GM19025 (cell line): ENCODE measurements around the gene TOMM40.
A peak's percentile ranks its signal among the peaks of the same experiment; 100 is the strongest.
"Not testable (repeated sequence)": the region's sequence is repeated elsewhere in the genome, so short reads cannot be mapped to it uniquely, and the experiment has no call there.

ENCODE experiments used
- ATAC-seq: cut with Tn5 transposase; IDR thresholded peaks from one replicate; pipeline ENCODE4 v1.9.1; 2021; ENCODE audit warnings: mild to moderate bottlenecking, low read depth, moderate library complexity; ENCODE audit not compliant: unreplicated experiment

The TOMM40 gene

GRCh38 chr19:44869733-44870470 is 21.2 kb upstream of the TOMM40 start:
- ATAC-seq = no peak

DNA sequence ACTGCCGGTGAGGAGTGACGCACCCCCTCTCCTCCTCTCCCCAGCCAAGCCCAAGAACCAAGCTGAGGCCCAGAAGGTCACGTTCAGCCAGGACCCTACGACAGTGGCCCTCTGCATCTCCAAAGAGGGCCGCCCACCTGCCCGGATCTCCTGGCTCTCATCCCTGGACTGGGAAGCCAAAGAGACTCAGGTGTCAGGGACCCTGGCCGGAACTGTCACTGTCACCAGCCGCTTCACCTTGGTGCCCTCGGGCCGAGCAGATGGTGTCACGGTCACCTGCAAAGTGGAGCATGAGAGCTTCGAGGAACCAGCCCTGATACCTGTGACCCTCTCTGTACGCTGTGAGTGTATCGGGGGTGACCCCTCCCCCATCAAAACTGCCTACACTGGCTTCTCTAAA is 19.2 kb upstream of the TOMM40 start:
- no peak for ATAC-seq

DNA sequence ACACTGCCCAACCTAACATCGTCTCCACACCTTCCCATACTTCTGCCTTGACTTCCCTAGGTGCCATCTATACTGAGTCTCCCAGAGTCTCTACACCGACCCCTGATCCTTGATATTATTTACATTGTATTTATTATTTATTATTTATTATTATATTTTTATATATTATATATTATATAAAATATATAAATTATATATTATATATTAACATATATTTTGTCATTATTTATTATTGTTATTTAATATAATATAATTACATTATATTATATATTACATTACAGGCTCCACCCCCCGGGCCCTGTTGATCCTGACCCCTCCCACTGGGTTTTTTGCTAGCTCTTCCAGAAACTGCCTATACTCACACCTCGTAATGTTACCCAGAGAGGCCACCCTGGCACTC is 18.4 kb upstream of the TOMM40 start:
- no peak for ATAC-seq

DNA sequence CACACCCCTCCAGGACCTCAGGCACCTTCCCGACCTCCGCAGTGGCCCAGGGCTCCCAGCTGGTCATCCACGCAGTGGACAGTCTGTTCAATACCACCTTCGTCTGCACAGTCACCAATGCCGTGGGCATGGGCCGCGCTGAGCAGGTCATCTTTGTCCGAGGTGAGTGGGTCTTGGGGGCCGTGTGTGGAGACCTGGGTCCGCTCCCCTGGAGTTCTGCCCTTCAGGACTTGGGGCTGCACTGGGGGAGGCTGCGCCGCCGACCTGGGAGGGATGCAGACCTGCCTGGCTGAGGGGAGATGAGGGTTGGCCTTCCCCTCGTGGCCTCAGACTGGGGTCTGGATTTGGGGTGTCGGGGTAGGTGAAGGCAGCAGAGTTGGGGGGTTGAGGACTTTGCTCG is 16.7 kb upstream of the TOMM40 start:
- ATAC-seq = no peak

GRCh38 chr19:44875666-44876451 is 15.2 kb upstream of the TOMM40 start:
- no peak for ATAC-seq

DNA sequence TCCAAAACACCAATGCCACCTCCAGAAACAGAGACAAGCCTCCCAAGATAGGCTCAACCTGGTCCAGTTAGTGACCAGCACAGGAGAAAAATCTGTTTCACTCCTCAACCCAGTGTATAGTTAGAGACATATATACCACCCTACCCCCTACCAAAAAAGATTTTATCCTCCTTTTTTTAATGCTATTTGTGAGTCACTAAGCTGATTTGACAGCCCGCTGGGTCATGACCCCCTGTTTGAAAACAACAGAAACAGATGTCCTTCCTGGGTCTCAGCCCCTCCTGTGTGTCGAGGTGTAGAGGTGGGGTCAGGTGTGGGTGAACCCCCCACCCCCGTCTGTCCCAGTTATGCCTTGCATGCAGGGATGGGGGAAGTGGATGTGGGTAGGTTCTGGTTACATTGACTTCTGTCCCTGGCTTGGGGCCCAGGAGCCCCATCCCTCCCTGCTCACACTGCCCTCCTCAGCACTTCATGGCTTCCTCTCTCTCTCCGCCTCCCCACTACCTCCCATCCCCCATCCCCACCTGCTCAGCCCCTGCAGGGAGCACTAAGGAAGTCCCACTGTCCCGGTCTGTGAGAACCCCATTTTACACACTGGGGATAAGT is 14.0 kb upstream of the TOMM40 start:
- no peak for ATAC-seq

DNA sequence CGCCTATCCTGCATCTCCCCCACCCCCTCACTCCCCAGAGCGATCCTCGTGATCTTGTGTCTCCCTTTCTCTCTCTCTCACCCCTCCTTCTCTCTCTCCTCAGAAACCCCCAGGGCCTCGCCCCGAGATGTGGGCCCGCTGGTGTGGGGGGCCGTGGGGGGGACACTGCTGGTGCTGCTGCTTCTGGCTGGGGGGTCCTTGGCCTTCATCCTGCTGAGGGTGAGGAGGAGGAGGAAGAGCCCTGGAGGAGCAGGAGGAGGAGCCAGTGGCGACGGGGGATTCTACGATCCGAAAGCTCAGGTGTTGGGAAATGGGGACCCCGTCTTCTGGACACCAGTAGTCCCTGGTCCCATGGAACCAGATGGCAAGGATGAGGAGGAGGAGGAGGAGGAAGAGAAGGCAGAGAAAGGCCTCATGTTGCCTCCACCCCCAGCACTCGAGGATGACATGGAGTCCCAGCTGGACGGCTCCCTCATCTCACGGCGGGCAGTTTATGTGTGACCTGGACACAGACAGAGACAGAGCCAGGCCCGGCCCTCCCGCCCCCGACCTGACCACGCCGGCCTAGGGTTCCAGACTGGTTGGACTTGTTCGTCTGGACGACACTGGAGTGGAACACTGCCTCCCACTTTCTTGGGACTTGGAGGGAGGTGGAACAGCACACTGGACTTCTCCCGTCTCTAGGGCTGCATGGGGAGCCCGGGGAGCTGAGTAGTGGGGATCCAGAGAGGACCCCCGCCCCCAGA is 12.8 kb upstream of the TOMM40 start:
- no peak for ATAC-seq

DNA sequence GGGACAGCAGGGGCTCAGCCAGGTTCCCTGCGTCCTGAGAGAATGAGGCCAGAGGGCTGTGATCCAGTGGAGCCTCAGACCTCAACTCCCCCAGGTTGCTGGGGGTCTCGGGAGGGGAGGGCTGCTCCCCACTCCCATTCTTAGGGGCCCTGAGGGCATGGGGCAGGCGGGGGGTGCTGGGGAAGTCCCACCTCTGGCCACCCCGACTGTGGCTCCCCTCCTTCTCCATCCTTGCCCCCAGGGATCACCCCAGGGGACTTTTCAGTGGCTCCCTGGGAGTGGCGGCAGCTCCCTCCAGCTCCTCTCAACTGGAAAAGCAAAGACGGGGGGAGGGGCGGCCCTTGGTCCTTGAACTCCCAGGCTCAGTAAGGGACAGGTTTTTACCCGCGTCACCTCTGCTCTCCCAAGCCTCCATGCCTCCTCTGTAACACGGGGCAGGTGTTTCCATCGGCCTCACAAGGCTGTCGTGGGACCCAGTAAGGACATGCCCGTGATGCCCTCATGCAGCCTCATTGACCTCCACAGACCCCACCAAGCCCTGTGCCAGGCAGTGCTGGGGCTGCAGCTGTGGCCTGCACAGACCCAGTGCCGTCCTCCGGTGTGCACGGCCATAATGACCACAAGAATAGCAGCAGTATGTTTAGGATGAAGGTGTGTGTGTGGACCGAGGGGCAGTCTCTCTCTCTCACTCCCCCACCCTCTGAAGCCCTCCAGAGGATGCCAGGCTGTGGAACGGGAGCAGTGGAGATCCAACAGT is 11.6 kb upstream of the TOMM40 start:
- ATAC-seq = no peak

GRCh38 chr19:44882063-44882462 is 9.0 kb upstream of the TOMM40 start:
- no peak for ATAC-seq

GRCh38 chr19:44882619-44883397 is 8.2 kb upstream of the TOMM40 start:
- not testable (repeated sequence) for ATAC-seq

DNA sequence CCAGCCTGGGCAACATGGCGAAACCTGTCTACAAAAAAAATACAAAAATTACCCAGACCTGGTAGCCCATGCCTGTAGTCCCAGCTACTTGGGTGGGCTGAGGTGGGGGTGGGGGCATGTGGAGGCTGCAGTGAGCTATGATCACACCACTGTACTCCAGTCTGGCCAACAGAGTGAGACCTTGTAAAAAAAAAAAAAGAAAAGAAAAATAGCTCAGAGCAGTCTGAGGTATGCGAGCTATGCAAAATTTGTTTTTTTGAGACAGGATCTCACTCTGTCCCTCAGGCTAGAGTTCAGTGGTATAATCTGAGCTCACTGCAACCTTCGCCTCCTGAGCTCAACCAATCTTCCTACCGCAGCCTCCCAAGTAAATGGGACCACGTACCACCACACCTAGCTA is 7.1 kb upstream of the TOMM40 start:
- no peak for ATAC-seq

GRCh38 chr19:44884566-44884965 is 6.5 kb upstream of the TOMM40 start:
- no peak for ATAC-seq

- no peak for ATAC-seq
These were observed 4.9 kb upstream of the TOMM40 start for GRCh38 chr19:44886141-44886540.

GRCh38 chr19:44887648-44888047 is 3.4 kb upstream of the TOMM40 start:
- no peak for ATAC-seq

DNA sequence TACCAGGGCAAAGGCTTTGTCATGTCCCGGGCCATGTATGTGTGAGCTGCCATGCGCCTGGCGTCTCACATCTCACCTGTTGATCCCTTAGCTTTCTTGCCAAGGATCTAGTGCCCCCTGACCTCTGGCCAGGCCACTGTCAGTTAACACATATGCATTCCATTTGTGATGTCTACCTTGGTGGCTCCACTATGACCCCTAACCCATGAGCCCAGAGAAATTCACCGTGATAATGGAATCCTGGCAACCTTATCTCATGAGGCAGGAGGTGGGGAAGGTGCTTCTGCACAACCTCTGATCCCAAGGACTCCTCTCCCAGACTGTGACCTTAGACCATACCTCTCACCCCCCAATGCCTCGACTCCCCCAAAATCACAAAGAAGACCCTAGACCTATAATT is 2.7 kb upstream of the TOMM40 start:
- ATAC-seq = not testable (repeated sequence)

DNA sequence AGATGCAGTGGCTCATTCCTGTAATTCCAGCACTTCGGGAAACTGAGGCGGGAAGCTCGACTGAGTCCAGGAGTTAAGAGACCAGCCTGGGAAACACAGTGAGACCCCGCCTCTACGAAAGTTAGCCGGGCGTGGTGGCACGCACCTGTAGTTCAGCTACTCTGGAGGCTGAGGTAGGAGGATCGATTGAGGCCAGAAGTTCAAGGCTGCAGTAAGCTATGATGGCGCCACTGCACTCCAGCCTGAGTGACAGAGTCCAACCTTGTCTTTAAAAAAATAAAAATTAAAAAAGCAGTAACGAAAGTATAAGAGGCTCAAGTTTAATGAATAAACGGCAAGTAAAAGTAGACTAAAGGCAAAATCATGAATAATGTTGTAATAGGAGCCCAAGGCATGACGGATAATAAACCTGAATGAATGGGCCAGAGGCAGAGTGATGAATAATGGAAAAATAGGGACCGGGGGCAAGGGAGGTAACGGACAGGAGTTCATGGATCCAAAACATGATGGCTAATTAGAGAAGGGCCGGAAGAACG is 1.2 kb upstream of the TOMM40 start:
- no peak for ATAC-seq

- peak; percentile 78 for ATAC-seq
These were observed 563 bp upstream of the TOMM40 start for GRCh38 chr19:44890366-44891015.

GRCh38 chr19:44892932-44893331 is 1.9 kb downstream of the TOMM40 start:
- ATAC-seq = no peak
